ENCODE results near the gene GCKR. TPM values are rescaled to one million over a fixed set of nuclear protein-coding genes. Genes with fewer than 3 reads are reported as not detected.

Gene GCKR
- total and polyA plus RNA-seq, 10 donors = 0.33 to 6.7 (median 3.3) TPM

DNA sequence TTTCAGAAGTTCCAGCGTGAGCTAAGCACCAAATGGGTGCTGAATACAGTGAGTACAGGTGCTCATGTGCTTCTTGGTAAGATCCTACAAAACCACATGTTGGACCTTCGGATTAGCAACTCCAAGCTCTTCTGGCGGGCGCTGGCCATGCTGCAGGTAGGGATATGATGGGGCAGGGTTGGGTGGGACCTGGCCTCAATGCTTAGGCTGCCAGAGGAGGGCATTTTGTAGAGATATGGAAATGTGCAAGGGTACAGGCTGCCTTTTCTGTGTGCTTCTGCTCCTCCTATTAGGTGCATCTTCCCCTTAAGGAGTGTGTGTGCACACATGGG is 22.1 kb downstream of the GCKR start:
- Histone ChIP-seq H3K27me3 (replicated peaks in 1 of 7) (peaks cover 0 to 17% (median 0%) of the 10 kb centered on the region in 7 donors), H3K27ac (no peak overlapping the region), H3K4me1 (no peaks in the 10 kb centered on the region), H3K36me3 (no peaks in the 10 kb centered on the region), H3K9me3 (no peaks in the 10 kb centered on the region), H3K4me3 (no peak overlapping the region)
- 80 to 91% (median 87%) methylated on average over 4 of the region's 4 CpGs for WGBS, 5 donors
- no peak for DNase-seq
- intact Hi-C loops (cut with DNase I; ENCODE audit: low total_unique reads) = no loop called here
- TF ChIP-seq POLR2AphosphoS5 (IDR thresholded peaks at IDR 0.05) (no peak), POLR2A (IDR thresholded peaks at IDR 0.05) (no peak)
- TF ChIP-seq, protein P1, sequence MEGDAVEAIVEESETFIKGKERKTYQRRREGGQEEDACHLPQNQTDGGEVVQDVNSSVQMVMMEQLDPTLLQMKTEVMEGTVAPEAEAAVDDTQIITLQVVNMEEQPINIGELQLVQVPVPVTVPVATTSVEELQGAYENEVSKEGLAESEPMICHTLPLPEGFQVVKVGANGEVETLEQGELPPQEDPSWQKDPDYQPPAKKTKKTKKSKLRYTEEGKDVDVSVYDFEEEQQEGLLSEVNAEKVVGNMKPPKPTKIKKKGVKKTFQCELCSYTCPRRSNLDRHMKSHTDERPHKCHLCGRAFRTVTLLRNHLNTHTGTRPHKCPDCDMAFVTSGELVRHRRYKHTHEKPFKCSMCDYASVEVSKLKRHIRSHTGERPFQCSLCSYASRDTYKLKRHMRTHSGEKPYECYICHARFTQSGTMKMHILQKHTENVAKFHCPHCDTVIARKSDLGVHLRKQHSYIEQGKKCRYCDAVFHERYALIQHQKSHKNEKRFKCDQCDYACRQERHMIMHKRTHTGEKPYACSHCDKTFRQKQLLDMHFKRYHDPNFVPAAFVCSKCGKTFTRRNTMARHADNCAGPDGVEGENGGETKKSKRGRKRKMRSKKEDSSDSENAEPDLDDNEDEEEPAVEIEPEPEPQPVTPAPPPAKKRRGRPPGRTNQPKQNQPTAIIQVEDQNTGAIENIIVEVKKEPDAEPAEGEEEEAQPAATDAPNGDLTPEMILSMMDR (IDR thresholded peaks at IDR 0.05 in 8 of 11, conservative IDR thresholded peaks at IDR 0.05 in 3 of 11) = no peak

DNA sequence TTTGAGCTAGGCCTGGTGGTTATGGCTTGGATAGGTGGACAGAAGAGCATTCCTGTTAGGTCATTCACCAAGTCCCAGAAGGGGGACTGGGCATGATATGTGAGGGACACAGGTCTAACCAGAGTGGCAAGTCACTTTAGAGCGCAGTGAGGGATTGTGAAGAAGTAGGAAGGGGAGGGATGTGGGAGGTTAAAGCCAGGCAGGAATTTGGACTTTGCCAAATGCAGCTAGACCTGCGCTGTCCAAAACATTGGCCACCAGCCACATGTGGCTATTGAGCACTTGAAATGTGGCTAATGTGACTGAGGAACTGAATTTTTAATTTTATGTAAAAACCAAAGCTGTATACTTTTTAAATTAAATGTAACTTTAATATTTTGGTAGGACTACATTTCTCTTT is 23.7 kb downstream of the GCKR start:
- no peaks in the 10 kb centered on the region for H3K9me3 ChIP-seq
- H3K4me3 ChIP-seq = no peak overlapping the region
- H3K27ac ChIP-seq = no peak overlapping the region
- 95% methylated on average over 2 of the region's 2 CpGs for WGBS, 5 donors
- no peak for DNase-seq
- no peaks in the 10 kb centered on the region for H3K36me3 ChIP-seq
- TF ChIP-seq, protein P1 (IDR thresholded peaks at IDR 0.05 in 8 of 11, conservative IDR thresholded peaks at IDR 0.05 in 3 of 11) = no peak
- no peak for TF ChIP-seq POLR2A (IDR thresholded peaks at IDR 0.05)
- no peak for TF ChIP-seq POLR2AphosphoS5 (IDR thresholded peaks at IDR 0.05)
- H3K4me1 ChIP-seq = no peaks in the 10 kb centered on the region
- intact Hi-C loops (cut with DNase I; ENCODE audit: low total_unique reads) = no loop called here
- peaks cover 0 to 13% (median 0%) of the 10 kb centered on the region in 7 donors for H3K27me3 ChIP-seq (replicated peaks in 1 of 7)

DNA sequence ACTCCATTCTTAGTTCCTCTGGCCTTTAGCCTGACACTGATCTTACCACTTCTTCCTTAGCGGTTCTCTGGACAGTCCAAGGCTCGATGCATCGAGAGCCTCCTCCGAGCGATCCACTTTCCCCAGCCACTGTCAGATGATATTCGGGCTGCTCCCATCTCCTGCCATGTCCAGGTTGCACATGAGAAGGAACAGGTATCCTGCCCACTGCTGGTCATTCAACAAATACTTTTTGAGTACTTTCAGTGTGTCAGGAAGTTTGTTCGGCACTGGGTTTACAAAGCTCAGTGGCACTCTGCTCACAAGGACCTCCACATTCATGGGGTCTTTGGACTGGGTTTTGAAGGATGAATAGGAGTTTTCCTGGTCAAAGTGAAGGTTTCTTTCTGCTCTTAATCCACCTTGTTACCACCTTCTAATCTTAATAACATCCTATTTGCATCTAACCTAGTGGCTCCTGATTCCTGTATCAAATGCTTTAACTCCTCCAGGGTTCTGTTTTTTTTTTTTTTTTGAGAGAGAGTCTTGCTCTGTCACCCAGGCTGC is 25.8 kb downstream of the GCKR start:
- no peak overlapping the region for H3K27ac ChIP-seq
- no peak for DNase-seq
- H3K9me3 ChIP-seq = no peaks in the 10 kb centered on the region
- no peaks in the 10 kb centered on the region for H3K36me3 ChIP-seq
- intact Hi-C loops (cut with DNase I; ENCODE audit: low total_unique reads) = no loop called here
- no peak for TF ChIP-seq POLR2AphosphoS5 (IDR thresholded peaks at IDR 0.05)
- TF ChIP-seq, protein P1 (IDR thresholded peaks at IDR 0.05 in 8 of 11, conservative IDR thresholded peaks at IDR 0.05 in 3 of 11) = no peak
- TF ChIP-seq POLR2A (IDR thresholded peaks at IDR 0.05) = no peak
- no peak overlapping the region for H3K4me3 ChIP-seq
- no peaks in the 10 kb centered on the region for H3K4me1 ChIP-seq
- 89 to 95% (median 93%) methylated on average over 7 of the region's 7 CpGs for WGBS, 5 donors
- H3K27me3 ChIP-seq (replicated peaks in 1 of 7) = peaks cover 0 to 5% (median 0%) of the 10 kb centered on the region in 7 donors

DNA sequence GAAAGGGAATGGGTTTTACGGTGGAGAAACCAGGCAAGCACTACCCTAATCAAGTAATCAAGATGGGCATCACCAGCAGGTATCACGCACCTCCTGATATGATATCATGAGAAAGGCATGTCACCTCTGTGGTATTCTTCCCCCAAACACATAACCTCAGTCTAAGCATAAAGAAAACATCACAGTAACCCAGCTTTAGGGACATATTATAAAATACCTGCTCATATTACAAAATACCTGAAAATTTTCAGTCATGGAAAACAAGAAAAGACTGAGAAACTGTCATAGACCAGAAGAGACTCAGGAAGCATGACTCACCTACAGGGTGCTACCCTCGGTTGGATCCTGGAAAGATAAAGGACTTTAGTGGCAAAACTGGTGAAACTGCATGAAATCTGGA is 30.5 kb downstream of the GCKR start:
- DNase-seq = no peak
- Histone ChIP-seq H3K4me3 (no peak overlapping the region), H3K9me3 (no peaks in the 10 kb centered on the region), H3K27ac (no peak overlapping the region), H3K4me1 (no peaks in the 10 kb centered on the region), H3K36me3 (no peaks in the 10 kb centered on the region), H3K27me3 (replicated peaks in 1 of 7) (peaks cover 0 to 5% (median 0%) of the 10 kb centered on the region in 7 donors)
- 64 to 78% (median 70%) methylated on average over 3 of the region's 3 CpGs for WGBS, 5 donors
- TF ChIP-seq, protein P1 (IDR thresholded peaks at IDR 0.05 in 8 of 11, conservative IDR thresholded peaks at IDR 0.05 in 3 of 11) = no peak
- TF ChIP-seq POLR2AphosphoS5 (IDR thresholded peaks at IDR 0.05) (no peak), POLR2A (IDR thresholded peaks at IDR 0.05) (no peak)
- intact Hi-C loops (cut with DNase I; ENCODE audit: low total_unique reads) = no loop called here
